HG02678 (cell line): Measurements from ENCODE around the gene ANO10.
"Not testable (repeated sequence)": the region's sequence is repeated elsewhere in the genome, so short reads cannot be mapped to it uniquely, and the experiment has no call there.

Experiments used
- ATAC-seq: cut with Tn5 transposase; IDR thresholded peaks from one replicate; pipeline ENCODE4 v1.9.1; 2021; ENCODE audit warnings: mild to moderate bottlenecking, moderate library complexity; ENCODE audit not compliant: unreplicated experiment

The ANO10 gene

GRCh38 chr3:43583481-43583880 is 38.3 kb downstream of the ANO10 start:
- ATAC-seq: no peak

- ATAC-seq: no peak
Measured at GRCh38 chr3:43582866-43583265, 38.9 kb downstream of the ANO10 start.

- ATAC-seq: no peak
Measured at GRCh38 chr3:43581343-43581742, 40.5 kb downstream of the ANO10 start.

- no peak for ATAC-seq
Measured at GRCh38 chr3:43580181-43580580, 41.6 kb downstream of the ANO10 start.

GRCh38 chr3:43573576-43573975 is 48.2 kb downstream of the ANO10 start:
- no peak for ATAC-seq

- ATAC-seq: not testable (repeated sequence)
Measured at GRCh38 chr3:43565661-43566341, 56.0 kb downstream of the ANO10 start.

- no peak for ATAC-seq
Measured at GRCh38 chr3:43559961-43560360, 61.9 kb downstream of the ANO10 start.

GRCh38 chr3:43558171-43558570 is 63.6 kb downstream of the ANO10 start:
- ATAC-seq: no peak

- no peak for ATAC-seq
Measured at GRCh38 chr3:43549626-43550290, 72.1 kb downstream of the ANO10 start.

GRCh38 chr3:43544277-43544676 is 77.5 kb downstream of the ANO10 start:
- not testable (repeated sequence) for ATAC-seq

GRCh38 chr3:43542328-43543043 is 79.3 kb downstream of the ANO10 start:
- no peak for ATAC-seq

- no peak for ATAC-seq
Measured at GRCh38 chr3:43540624-43541023, 81.2 kb downstream of the ANO10 start.

GRCh38 chr3:43539321-43539720 is 82.5 kb downstream of the ANO10 start:
- ATAC-seq: no peak

GRCh38 chr3:43537225-43537624 is 84.6 kb downstream of the ANO10 start:
- ATAC-seq: no peak

GRCh38 chr3:43534675-43535074 is 87.1 kb downstream of the ANO10 start:
- ATAC-seq: no peak

- no peak for ATAC-seq
Measured at GRCh38 chr3:43533009-43533408, 88.8 kb downstream of the ANO10 start.

GRCh38 chr3:43531835-43532234 is 90.0 kb downstream of the ANO10 start:
- ATAC-seq: no peak

- ATAC-seq: no peak
Measured at GRCh38 chr3:43528498-43529099, 93.2 kb downstream of the ANO10 start.

- no peak for ATAC-seq
Measured at GRCh38 chr3:43526956-43527355, 94.9 kb downstream of the ANO10 start.

- ATAC-seq: no peak
Measured at GRCh38 chr3:43525941-43526607, 95.7 kb downstream of the ANO10 start.

- ATAC-seq: no peak
Measured at GRCh38 chr3:43525386-43525785, 96.4 kb downstream of the ANO10 start.
